ENCODE data around the gene DNAI2.

DNA sequence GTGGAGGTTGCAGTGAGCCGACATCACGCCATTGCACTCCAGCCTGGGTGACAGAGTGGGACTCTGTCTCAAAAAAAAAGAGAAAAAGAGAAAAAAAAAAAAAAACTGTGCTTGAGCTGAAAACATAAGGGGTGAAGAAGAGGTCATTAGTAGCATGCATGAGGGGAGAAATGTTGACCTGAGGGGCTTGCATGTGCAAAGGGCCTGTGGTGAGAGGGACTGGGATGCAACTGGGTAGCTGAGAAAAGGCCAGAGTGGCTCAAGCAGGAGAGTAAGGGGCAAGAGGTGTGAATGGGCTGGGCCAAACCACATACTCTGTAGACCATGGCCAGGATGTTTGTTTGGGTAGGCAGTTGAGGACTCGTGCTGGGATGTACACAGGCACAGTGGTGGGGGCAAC is 55.3 kb downstream of the DNAI2 start:
- TF ChIP-seq EZH2 (IDR thresholded peaks at IDR 0.05; ENCODE audit: insufficient read depth, low read length), result no peak
- TF ChIP-seq CTCF (IDR thresholded peaks at IDR 0.05; ENCODE audit: insufficient read depth, low read depth, low read length), result no peak

All from astrocyte (in vitro differentiated cells and primary cell).